HepG2 (cell line): ENCODE data around the gene VAMP8. TPM values are rescaled to one million over a fixed set of nuclear protein-coding genes. Genes with fewer than 3 reads are reported as not detected.

Source experiments
- GABPA ChIP-seq, 2 experiments: IDR thresholded peaks; 2 replicates each; pipeline ENCODE4 v1.6.1; 2011 to 2016; ENCODE audit warnings: low read depth in 2 of 2, low read length in 1 of 2, missing biosample characterization in 1 of 2, missing genetic modification characterization in 1 of 2
- GTF2F1 ChIP-seq: fragments of 150-350 bp; IDR thresholded peaks from 2 replicates; pipeline ENCODE4 v1.6.1; 2014; ENCODE audit warnings: low read length
- KDM3A ChIP-seq: IDR thresholded peaks from 2 replicates; pipeline ENCODE4 v1.6.1; 2018; ENCODE audit warnings: low read depth, missing compliant biosample characterization
- KDM5A ChIP-seq: fragments of 200-600 bp; sonication (generic); IDR thresholded peaks from 2 replicates; pipeline ENCODE4 v1.7.0; 2018; ENCODE audit warnings: antibody characterized with exemption, mild to moderate bottlenecking, low read length, borderline replicate concordance
- KMT2B ChIP-seq: IDR thresholded peaks from 2 replicates; pipeline ENCODE4 v1.6.1; 2016; ENCODE audit warnings: missing genetic modification reagents, missing compliant biosample characterization
- PAF1 ChIP-seq: IDR thresholded peaks from 2 replicates; pipeline ENCODE4 v1.6.1; 2016; ENCODE audit warnings: missing genetic modification reagents, missing compliant biosample characterization
- PCBP1 ChIP-seq: fragments of 200-400 bp; formaldehyde crosslinking; IDR thresholded peaks from 2 replicates; pipeline ENCODE4 v1.6.1; 2017; ENCODE audit warnings: mild to moderate bottlenecking, low read depth, low read length, borderline replicate concordance
- POGZ ChIP-seq: sonication (generic); formaldehyde crosslinking; IDR thresholded peaks from 2 replicates; pipeline ENCODE4 v1.4.0; 2020; ENCODE audit warnings: mild to moderate bottlenecking, missing genetic modification reagents
- SAFB2 ChIP-seq: sonication (generic); formaldehyde crosslinking; IDR thresholded peaks from 2 replicates; pipeline ENCODE4 v1.5.1; 2020; ENCODE audit warnings: missing genetic modification reagents, low read depth, mild to moderate bottlenecking, borderline replicate concordance
- TBP ChIP-seq: sonication (generic); formaldehyde crosslinking; IDR thresholded peaks from 2 replicates; pipeline ENCODE4 v1.5.0; 2020; ENCODE audit warnings: missing genetic modification reagents
- TMF1 ChIP-seq: sonication (generic); formaldehyde crosslinking; IDR thresholded peaks from 2 replicates; pipeline ENCODE4 v1.8.1; 2022; ENCODE audit warnings: low read depth, missing genetic modification reagents
- ZBTB2 ChIP-seq: sonication (generic); formaldehyde crosslinking; IDR thresholded peaks from 2 replicates; pipeline ENCODE4 v1.8.0; 2022; ENCODE audit warnings: low read depth, missing genetic modification reagents
- ZMYM3 ChIP-seq: sonication (generic); formaldehyde crosslinking; IDR thresholded peaks from 2 replicates; pipeline ENCODE4 v1.5.1; 2020; ENCODE audit warnings: mild to moderate bottlenecking, missing genetic modification reagents
- ZNF136 ChIP-seq: sonication (generic); formaldehyde crosslinking; IDR thresholded peaks from 2 replicates; pipeline ENCODE4 v1.8.1; 2022; ENCODE audit warnings: low read depth, mild to moderate bottlenecking, moderate library complexity, missing genetic modification reagents
- ZNF17 ChIP-seq: sonication (generic); formaldehyde crosslinking; IDR thresholded peaks from 2 replicates; pipeline ENCODE4 v1.5.0; 2020; ENCODE audit warnings: mild to moderate bottlenecking, missing genetic modification reagents
- ZNF343 ChIP-seq: sonication (generic); formaldehyde crosslinking; IDR thresholded peaks from 2 replicates; pipeline ENCODE4 v1.4.0; 2020; ENCODE audit warnings: mild to moderate bottlenecking, missing genetic modification reagents
- ZNF446 ChIP-seq: sonication (generic); formaldehyde crosslinking; IDR thresholded peaks from 2 replicates; pipeline ENCODE4 v1.5.0; 2020; ENCODE audit warnings: mild to moderate bottlenecking, missing genetic modification reagents
- ZNF512 ChIP-seq: sonication (generic); formaldehyde crosslinking; IDR thresholded peaks from 2 replicates; pipeline ENCODE4 v1.4.0; 2020; ENCODE audit warnings: mild to moderate bottlenecking, missing genetic modification reagents
- ZNF557 ChIP-seq: sonication (generic); formaldehyde crosslinking; IDR thresholded peaks from 2 replicates; pipeline ENCODE4 v1.4.0; 2020; ENCODE audit warnings: missing genetic modification reagents
- ZNF598 ChIP-seq: sonication (generic); formaldehyde crosslinking; IDR thresholded peaks from 2 replicates; pipeline ENCODE4 v1.5.1; 2020; ENCODE audit warnings: mild to moderate bottlenecking, missing genetic modification reagents, borderline replicate concordance
- ZNF891 ChIP-seq: sonication (generic); formaldehyde crosslinking; IDR thresholded peaks from 2 replicates; pipeline ENCODE4 v1.5.0; 2020; ENCODE audit warnings: mild to moderate bottlenecking, missing genetic modification reagents
- polyA plus RNA-seq, 8 experiments: library from polyadenylated mRNA; depleted of rRNA in 3 of 8; stranded (reverse) in 7 of 8; unstranded in 1 of 8; fragments of >200 nt; fragmentation: Illumina TruSeq in 4 of 8; extraction: Trizol in 4 of 8; gene quantifications; 2 replicates each; pipeline versions ENCODE4 v1.2.1 to v1.2.3, GENCODE V29; 2011 to 2016; ENCODE audit warnings: low read depth in 4 of 8, missing spikeins in 1 of 8, mixed read lengths in 1 of 8; ENCODE audit not compliant: insufficient read depth in 1 of 8
- total RNA-seq, 5 experiments: library from RNA; depleted of rRNA; stranded (reverse); fragments of >200 nt; fragmentation: Illumina TruSeq; extraction: Trizol; gene quantifications; 2 replicates each; pipeline ENCODE4 v1.2.3, GENCODE V29; 2016; ENCODE audit warnings: low read depth in 1 of 5
- TF ChIP-seq, protein P1 (sequence below): sonication (generic); formaldehyde crosslinking; IDR thresholded peaks from 2 replicates; pipeline ENCODE4 v1.5.0; 2020; ENCODE audit warnings: mild to moderate bottlenecking, missing genetic modification reagents
- TF ChIP-seq, protein P2 (sequence below): sonication (generic); formaldehyde crosslinking; IDR thresholded peaks from 2 replicates; pipeline ENCODE4 v1.8.1; 2023; ENCODE audit warnings: missing genetic modification reagents, mild to moderate bottlenecking, borderline replicate concordance
- TF ChIP-seq, protein P3 (sequence below): IDR thresholded peaks from 2 replicates; pipeline ENCODE4 v1.6.1; 2016; ENCODE audit warnings: missing compliant biosample characterization, missing genetic modification reagents, borderline replicate concordance

The VAMP8 gene
- total and polyA plus RNA-seq, 2 of the 13 experiments (the other 11 are each of a cell fraction or from before 2014, with no cell fraction given): 83.3 to 157 TPM

DNA sequence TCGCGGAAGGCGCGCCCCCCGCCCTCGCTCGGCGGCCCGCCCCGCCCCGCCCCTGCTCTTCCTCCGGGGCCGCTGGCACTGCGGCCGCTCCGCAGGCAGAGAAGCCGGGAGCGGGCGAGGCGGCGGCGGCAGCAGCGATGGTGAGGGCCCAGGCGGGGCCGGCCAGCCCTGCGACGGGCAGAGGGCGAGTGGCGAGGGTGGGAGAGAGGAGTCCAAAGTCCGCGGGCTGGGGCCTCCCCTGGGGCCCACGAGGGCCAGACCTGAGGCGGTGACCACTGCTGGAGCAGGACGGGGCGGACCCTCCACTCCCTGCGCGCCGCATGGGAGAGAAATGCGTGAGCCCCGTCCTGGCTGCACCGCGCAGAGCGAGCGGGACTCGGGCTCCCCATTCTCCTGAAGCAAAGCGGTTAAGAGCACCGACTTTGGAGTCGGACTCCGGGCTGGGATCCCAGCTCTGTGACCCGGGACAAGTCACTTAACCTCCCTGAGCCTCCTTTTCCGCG, 7.0 kb downstream of the VAMP8 start, which contains the start of gene VAMP5 (continued):
- TF ChIP-seq, protein P1, sequence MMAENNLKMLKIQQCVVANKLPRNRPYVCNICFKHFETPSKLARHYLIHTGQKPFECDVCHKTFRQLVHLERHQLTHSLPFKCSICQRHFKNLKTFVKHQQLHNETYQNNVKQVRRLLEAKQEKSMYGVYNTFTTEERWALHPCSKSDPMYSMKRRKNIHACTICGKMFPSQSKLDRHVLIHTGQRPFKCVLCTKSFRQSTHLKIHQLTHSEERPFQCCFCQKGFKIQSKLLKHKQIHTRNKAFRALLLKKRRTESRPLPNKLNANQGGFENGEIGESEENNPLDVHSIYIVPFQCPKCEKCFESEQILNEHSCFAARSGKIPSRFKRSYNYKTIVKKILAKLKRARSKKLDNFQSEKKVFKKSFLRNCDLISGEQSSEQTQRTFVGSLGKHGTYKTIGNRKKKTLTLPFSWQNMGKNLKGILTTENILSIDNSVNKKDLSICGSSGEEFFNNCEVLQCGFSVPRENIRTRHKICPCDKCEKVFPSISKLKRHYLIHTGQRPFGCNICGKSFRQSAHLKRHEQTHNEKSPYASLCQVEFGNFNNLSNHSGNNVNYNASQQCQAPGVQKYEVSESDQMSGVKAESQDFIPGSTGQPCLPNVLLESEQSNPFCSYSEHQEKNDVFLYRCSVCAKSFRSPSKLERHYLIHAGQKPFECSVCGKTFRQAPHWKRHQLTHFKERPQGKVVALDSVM (CRISPR knock-in tag): peak; percentile 59
- peak; percentile 65; the same call in 1 of the 2 replicates for TF ChIP-seq ZBTB2
- no peak for TF ChIP-seq GABPA (IDR thresholded peaks at IDR 0.05; ENCODE audit: low read depth, low read length)
- TF ChIP-seq GABPA (CRISPR knock-in tag; IDR thresholded peaks at IDR 0.05; ENCODE audit: low read depth): no peak
- TF ChIP-seq ZMYM3: no peak
- peak; percentile 83 for TF ChIP-seq TMF1 (CRISPR knock-in tag)
- TF ChIP-seq ZNF343 (CRISPR knock-in tag): peak; percentile 94
- TF ChIP-seq POGZ (CRISPR knock-in tag): peak; percentile 60
- TF ChIP-seq ZNF557 (CRISPR knock-in tag): no peak; the same call in 1 of the 2 replicates
- no peak; the same call in 1 of the 2 replicates for TF ChIP-seq KMT2B (CRISPR knock-in tag)
- TF ChIP-seq, protein P2, sequence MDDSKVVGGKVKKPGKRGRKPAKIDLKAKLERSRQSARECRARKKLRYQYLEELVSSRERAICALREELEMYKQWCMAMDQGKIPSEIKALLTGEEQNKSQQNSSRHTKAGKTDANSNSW (CRISPR knock-in tag): peak; percentile 93; the same call in 1 of the 2 replicates
- 0 out of 2 replicates have a peak, but pooled peaks have one; percentile 7 for TF ChIP-seq ZNF136 (CRISPR knock-in tag)
- TF ChIP-seq ZNF598: no peak
- 0 out of 2 replicates have a peak, but pooled peaks have one; percentile 38 for TF ChIP-seq ZNF512 (CRISPR knock-in tag)
- TF ChIP-seq ZNF17 (CRISPR knock-in tag): no peak
- no peak for TF ChIP-seq PCBP1
- peak; percentile 20; the same call in 1 of the 2 replicates for TF ChIP-seq ZNF891
- TF ChIP-seq TBP (CRISPR knock-in tag): peak; percentile 44; the same call in 1 of the 2 replicates
- TF ChIP-seq KDM5A: no peak
- peak; percentile 83; the same call in 1 of the 2 replicates for TF ChIP-seq SAFB2 (CRISPR knock-in tag)
- no peak; the same call in 1 of the 2 replicates for TF ChIP-seq KDM3A (CRISPR knock-in tag)
- no peak for TF ChIP-seq GTF2F1
- TF ChIP-seq, protein P3, sequence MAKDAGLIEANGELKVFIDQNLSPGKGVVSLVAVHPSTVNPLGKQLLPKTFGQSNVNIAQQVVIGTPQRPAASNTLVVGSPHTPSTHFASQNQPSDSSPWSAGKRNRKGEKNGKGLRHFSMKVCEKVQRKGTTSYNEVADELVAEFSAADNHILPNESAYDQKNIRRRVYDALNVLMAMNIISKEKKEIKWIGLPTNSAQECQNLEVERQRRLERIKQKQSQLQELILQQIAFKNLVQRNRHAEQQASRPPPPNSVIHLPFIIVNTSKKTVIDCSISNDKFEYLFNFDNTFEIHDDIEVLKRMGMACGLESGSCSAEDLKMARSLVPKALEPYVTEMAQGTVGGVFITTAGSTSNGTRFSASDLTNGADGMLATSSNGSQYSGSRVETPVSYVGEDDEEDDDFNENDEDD: peak; percentile 76
- TF ChIP-seq ZNF446 (CRISPR knock-in tag): 0 out of 2 replicates have a peak, but pooled peaks have one; percentile 67
- TF ChIP-seq PAF1: 0 out of 2 replicates have a peak, but pooled peaks have one; percentile 70
